Eye (tissue), 1 donor: ENCODE measurements around the gene DACH2.
"Not testable (repeated sequence)": the region's sequence is repeated elsewhere in the genome, so short reads cannot be mapped to it uniquely, and the experiment has no call there.

ENCODE experiments used
- DNase-seq: peaks from one replicate; pipeline ENCODE4 v3.0.0-alpha.2; 2015

Gene DACH2

DNA sequence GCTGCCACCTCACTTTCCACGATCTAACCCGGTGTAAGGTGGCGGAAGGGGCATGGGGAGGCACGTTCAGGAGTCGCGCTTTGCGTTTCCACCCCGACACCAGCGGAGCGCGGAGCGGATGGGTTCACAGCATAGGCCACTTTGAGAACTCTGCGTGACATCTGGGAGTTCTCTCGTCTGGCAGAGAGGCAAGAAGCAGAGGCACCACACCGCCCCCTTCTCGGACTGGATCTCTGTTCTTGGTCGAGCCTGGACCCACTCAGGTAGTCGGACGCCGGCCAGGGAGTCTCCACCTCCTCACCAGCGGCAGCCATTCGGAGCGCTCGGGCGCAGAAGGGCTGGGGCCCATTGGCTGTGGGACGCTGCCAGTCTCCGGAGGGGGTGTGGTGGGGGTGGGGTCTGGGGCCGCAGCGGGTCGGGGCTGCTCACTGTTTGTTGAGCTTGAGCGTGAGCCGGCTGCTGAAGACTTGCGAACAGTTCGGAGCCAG, at the start of gene DACH2:
Gene DACH2, plus strand, starts transcription at position 428 of the 488 bp plus-strand sequence.
- DNase-seq: peak; percentile 90

DNA sequence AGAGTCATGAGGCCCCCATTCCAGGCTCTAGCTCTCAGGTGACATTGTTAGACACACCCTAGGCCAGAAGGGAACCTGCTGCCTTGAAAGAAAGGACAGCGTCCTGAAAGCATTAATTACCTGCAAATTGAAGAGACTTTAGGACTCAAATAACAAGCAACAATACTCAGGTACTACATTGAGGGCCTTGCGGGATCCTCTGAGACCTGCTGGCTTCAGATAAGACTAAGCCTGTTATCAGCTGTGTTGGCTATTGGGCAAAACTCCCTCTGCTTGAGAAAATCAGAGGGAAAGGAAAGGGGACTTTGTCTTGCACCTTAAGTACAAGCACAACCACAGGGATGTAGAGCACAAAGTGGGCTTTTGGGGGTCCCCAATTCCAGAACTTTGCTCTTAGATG, 45.9 kb upstream of the DACH2 start:
- no peak for DNase-seq

DNA sequence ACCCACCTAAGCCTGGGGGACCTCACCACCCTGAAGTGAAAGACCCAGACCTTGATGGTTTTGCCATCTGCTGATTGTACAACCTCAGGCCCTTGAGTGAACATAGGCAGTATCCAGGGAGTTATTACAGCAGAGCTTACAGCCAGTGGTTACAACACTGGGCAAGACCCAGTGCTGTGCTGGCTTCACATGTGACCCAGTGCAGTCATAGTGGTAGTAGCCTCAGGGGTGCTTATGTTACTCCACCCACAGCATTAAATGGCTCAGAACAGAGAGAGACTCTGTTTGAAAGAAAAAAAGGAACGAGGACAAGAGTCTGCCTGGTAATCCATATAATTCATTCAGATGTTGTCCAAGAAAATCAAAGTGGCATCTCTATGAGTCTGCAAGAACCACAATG, 45.2 kb upstream of the DACH2 start:
- no peak for DNase-seq

DNA sequence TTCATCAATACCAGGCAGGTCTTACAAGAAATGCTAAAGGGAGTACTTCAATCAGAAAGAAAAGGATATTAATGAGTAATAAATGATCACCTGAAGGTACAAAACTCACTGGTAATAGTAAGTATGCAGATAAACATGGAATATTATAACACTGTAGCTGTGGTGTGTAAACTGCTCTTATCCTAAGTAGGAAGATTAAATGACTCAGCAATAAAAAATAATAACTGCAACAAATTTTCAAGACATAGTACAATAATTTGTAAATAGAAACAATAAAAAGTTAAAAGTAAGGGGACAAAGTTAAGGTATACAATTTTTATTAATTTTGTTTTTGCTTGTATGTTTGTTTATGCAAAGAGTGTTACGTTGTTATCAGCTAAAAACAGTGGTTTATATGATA, 43.7 kb upstream of the DACH2 start:
- no peak for DNase-seq

DNA sequence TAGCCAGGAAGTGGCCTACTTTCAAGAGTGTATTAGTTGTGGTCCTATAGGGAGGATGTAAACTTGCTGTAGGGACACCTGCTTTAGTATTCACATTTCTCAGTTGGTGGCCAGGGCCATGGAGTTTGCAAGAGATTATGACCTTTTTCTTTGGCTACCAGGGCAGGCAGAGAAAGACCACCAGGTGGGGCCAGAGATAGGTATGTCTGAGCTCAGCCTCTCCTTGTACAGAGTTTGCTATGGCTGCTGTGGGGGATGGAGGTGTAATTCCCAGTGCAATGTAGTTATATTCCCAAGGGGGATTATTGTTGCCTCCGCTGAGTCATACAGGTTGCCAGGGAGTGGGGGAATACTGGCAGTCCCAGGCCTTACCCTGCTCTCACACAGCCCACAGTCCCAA, 26.3 kb upstream of the DACH2 start:
- no peak for DNase-seq

DNA sequence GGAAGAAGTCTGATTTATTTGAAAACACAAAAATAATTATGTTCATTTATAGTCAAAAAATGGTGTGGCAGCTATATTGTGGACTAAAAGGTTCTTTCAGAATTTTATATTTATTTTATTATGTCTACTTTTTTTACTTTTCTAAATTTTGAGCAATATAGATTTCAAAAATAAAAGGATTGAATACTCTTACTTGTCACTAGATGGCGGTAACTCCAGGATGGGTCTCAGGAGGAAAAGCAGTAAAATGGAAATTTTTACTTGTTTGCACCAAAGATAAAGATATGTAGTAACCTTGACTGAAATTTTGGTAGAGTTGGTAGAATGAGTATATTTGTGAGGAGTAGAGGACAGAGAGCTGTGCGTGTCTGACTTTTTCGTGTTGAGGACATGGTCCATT, 14.5 kb upstream of the DACH2 start:
- DNase-seq: peak; percentile 18

DNA sequence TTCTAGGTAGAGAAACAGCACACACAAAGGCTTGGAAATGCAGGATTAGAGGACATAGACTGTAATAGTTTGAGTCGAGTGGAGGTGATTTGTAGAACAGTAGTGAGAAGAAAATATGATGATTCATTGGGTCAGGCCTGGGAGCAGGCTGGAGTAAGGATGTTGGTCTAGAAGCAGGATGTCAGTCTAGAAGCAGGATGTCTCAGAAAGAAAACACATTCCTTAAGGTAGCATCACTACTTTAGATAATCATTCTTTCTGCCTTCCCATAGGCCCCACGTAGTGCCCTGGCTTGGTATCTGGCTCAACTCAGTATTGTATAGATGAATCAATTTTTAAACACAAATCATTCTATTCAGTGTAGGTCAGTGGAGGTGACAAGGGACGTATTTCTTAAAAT, 11.2 kb upstream of the DACH2 start:
- DNase-seq: no peak

DNA sequence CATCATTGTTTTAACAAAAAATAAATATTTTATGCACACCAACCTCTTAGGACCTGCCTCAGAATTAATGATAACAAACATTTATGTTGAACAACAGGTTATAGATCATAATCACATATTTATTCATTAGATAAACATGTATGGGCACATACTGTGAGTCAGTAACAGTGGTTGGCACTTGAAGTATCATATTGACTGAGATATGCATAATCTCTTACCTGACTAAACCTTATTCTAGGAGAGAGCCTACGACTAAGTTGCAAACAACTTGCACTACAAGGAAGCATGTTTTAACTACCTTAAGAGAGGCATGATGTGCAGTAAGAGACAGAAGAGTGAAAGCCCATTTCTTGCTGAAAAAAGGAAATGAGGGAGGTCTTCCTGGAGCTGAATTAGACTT, 6.5 kb upstream of the DACH2 start:
- no peak for DNase-seq

DNA sequence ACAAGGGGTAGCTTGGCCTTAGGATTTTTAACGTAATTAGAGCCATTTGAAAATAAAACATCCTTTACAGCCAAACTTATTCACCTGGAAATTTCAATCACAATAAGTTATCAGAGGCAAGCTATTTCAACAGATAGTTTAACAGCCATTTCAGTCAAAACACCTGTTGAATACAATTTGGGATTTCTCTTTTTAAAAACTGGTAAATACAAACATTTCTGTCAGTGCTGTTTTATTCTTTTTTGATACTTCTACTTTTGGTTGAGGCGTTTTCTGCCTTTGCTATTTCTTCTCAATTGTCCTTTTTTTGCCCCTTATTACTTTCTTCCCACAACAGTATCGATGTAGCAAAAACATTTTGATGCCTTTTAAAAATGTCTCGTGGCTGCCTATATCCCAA, 2.1 kb upstream of the DACH2 start:
- no peak for DNase-seq

DNA sequence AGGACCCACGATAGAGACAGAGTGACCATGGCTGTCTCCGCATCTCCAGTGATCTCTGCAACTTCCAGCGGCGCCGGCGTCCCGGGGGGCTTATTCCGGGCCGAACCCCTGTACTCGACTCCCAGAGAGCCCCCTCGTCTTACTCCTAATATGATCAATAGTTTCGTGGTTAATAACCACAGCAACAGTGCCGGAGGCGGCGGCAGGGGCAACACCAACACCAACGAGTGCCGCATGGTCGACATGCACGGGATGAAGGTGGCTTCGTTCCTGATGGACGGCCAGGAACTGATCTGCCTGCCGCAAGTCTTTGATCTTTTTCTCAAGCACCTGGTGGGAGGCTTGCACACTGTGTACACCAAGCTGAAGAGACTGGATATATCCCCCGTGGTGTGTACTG, 343 bp downstream of the DACH2 start:
- peak; percentile 50 for DNase-seq

DNA sequence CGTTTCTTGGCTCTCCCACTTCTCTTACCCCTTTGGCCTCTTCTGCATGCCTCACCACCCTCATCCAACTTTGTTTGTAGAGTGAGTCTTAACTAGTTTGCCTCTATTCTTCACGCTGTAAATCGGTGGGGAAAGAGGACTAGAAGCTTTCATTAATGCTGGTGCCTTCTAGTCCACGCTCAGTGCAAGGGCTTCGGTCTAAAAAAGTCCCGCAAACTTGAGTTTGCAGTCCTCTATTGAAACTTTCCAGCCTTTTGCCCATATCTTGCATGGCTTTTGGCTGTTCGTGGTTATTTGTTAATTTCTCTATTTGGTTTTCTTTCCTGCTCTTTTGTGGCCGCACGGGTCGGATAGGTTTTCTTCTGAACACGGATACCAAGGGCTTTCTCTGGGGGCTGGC, 868 bp downstream of the DACH2 start:
- peak; percentile 53 for DNase-seq

DNA sequence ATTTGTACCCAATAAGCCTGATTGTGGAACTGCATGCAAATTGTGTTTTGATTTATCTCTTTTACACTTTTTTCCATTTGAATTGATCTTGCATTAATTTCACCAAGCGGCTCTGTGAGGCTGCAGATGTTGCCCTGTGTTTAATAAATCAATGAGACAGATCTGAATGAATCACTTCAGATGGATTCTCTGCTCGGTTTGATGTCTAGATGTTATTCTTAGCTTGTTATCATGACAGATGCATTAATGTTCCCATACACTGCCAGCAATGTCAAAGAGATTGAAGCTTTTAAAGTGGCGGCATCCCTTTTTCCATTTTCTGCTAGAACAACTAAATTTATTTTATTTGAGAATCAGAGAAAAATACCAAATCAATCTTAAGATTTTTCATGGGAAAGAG, 6.3 kb downstream of the DACH2 start:
- DNase-seq: peak; percentile 33

DNA sequence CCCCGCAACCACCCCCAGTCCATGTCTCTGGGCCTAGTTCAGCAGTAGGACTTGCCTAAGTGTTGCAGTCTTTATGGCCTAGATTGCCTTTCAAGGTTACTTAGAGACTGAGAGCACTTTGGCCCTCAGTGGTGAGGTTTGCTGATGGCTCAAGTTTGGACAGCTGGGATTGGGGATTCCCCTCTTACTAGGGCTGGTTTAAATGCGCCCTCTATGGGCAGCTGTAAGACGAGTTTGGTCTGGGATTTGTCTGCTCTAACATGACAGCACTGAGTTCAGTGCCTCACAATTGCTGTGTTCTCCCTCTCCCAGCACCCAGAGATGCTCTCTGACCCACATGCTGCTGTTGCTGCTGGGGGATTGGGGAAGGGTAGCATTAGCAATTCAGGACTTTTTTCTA, 23.1 kb downstream of the DACH2 start:
- peak; percentile 13 for DNase-seq

DNA sequence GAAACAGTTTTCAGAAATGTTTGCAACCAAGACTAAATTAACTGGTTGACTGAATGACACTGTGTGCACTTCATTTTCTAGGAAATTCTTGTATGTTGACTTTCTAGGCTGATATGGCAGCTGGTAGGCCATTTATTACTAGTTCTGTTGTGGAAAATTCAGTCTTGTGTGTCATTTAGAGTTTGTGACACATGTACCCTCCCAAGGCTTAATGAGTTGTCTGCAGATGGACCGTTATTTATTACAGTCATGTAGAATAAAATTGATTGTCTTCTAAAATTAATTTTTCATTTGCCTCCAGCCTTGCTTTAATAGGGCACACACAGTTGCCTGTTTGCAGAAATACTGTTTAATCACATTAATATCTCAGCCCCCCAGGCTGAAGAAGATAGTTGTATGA, 30.7 kb downstream of the DACH2 start:
- no peak for DNase-seq

DNA sequence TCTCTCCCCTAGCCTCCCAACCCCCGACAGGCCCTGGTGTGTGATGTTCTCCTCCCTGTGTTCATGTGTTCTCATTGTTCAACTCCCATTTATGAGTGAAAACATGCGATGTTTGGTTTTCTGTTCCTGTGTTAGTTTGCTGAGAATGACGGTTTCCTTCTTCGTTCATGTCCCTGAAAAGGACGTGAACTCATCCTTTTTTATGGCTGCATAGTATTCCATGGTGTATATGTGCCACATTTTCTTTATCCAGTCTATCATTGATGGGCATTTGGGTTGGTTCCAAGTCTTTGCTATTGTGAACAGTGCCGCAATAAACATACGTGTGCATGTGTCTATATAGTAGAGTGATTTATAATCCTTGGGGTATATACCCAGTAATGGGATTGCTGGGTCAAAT, 33.1 kb downstream of the DACH2 start:
- DNase-seq: not testable (repeated sequence)

DNA sequence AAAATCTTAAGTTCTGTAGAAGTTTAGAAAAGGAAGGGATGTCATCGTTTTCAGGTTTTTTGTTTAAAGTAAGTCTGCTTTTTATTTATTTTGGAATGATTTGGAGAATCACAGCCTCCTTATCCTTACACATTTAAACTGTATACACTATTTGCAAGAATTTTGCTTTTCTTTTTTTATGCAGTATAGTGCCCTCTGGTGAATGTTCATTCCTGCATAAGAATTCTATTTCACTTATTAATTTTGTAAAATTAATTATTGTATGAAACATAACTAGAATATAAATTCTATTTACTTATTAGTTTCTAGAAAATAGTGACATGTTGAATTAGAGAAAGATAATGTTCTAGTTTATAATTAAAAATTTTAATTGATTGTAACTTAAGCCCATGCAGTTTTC, 44.6 kb downstream of the DACH2 start:
- no peak for DNase-seq

DNA sequence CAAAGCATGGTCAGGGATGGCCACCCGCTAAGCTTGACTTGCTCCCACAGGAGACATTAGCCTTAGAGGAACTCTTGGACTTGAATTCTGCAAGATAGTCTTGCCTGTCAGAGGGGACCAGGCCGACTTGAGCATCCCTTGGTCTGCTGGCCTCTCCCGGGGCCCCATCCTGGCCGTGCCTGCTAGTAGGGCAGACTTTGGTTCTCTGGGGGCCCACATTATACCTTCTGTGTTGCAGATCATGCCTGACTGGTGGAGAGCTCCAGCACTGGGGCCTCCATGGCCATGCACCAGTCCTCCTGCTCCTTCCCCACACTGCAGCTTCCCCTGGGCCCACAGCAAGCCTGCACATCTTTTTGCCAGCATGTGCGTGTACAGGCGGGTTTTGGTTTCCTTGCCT, 46.5 kb downstream of the DACH2 start:
- DNase-seq: no peak

DNA sequence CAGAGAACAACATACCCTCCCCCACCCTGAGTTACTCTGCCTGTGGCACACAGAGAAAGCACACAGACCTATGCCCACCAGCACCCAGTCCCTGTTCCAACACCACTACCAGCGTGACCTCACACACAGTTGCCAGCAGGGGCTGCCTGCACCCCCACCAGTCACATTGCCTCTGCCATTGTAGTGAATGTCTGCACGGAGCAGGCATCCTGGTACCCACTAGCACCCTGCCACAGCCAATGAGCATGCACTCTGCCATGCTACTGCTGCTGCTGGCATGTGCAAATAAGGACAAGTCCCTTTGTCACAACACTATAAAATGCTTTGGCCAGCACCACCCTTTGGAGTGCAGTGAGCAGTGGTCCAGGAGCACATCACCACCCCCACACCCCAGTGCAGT, 47.1 kb downstream of the DACH2 start:
- DNase-seq: no peak

DNA sequence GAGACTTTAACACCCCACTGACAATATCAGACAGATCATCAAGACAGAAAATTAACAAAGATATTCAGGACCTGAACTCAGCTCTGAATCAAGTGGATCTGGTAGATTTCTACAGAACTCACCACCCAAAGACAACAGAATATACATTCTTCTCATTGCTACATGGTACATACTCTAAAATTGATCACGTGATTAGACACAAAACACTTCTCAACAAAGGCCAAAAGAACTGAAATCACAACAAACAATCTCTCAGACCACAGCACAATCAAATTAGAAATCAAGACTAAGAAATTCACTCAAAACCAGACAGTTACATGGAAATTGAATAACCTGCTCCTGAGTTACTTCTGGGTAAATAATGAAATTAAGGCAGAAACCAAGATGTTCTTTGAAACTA, 49.6 kb downstream of the DACH2 start:
- no peak for DNase-seq

DNA sequence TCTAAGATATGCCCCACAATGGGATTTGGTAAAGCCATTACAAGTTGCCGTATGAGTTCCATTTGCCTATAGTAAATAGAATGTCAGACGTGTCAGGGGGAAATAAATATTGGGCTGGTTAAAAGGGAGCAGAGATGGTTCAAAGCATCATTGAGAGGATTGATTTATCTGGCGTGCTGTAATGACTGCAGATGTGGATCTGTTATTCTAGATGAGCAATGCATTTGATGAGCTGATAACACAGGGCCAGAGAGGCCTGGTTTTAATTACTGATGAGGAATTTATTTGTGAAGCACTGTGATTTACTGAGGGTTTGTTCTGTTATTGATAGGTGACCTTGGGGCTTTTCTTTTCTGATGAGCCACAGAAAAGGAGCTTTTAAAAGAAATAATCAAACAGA, 62.5 kb downstream of the DACH2 start:
- DNase-seq: no peak

DNA sequence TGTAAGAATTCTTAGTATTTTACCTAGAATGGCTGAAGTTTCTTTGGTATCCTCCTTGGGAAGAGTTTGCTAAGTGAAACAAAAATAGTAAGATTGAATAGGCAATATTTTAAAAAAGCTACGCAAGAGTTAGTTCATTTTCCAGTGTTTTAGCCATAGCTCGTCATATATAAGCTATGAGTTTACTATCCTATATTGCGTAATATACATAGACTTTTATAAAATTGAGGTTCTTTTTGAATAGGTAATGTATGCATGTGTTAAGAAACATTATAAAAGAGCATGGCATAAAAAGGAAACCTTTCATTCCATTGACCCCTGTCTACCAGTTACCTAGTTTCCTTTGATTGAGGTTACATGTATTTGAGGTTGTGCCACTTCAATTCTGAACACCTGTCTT, 67.0 kb downstream of the DACH2 start:
- no peak for DNase-seq

DNA sequence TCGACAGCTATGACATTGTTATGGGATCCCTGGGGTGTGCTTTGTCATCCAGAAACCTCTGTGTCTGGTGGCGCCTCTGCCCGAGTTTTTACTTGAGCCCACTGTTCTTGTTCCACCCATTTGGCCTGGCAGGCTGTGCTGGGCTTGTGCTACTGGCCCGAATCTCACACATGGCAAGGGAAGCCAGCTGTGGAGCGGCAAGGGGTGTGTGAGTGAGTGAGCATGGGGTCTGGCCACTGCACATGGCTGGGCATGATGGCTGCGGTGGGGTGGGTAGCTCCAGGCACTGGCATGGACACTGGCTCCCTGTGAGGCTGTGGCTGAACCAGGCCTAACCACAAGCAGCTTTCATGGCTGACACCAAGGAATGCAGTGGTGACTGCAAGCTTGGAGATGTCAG, 89.2 kb downstream of the DACH2 start:
- DNase-seq: no peak

DNA sequence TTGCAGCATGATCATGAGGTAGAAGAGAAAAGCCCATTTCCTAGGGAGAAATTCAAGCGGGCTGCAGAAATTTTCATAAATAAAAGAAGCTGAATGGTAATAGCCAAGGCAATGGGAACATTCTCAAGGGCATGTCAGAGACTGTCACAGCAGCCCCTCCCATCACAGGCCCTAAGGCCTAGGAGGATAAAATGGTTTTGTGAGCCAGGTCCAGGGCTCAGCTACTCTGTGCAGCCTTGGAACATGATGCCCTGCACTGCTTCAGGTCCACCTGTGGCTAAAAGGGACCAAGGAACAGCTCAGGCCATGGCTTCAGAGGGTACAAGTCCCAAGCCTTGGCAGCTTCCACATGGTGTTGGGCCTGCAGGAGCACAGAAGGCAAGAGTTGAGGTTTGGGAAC, 93.3 kb downstream of the DACH2 start:
- no peak for DNase-seq

DNA sequence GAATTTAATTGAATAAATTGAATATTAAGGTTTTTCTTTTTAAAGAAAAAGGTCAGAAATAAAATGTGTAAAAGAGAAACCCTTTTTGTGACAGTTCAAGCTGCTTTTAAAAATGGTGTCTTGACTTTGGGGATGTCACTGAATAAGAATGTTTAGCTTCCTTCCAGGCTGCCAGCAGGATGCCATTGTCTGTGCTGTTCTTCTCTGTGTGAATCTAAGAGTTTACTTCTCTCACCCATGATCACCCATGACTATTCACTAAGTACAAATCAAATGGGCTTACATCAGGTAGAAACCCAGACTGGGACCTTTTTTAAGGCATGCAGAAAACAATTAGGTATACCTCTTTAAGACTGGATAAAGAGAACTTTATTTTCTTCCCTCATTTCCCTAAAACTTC, 115.3 kb downstream of the DACH2 start:
- DNase-seq: no peak

DNA sequence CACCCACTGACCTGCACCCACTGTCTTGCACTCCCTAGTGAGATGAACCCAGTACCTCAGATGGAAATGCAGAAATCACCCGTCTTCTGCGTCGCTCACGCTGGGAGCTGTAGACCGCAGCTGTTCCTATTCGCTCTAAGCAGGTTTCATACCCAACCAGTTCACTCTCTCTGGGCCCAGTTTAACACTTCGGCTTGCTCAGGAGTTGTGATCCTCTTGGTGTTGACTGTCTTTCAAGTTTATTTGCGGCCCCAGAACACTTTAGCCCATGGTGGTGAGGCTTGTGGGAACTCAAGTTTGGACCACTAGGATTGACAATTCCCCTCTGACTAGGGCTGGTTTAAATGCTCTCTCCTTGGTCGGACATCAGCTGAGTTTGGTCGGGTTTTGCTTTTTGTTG, 147.0 kb downstream of the DACH2 start:
- no peak for DNase-seq

DNA sequence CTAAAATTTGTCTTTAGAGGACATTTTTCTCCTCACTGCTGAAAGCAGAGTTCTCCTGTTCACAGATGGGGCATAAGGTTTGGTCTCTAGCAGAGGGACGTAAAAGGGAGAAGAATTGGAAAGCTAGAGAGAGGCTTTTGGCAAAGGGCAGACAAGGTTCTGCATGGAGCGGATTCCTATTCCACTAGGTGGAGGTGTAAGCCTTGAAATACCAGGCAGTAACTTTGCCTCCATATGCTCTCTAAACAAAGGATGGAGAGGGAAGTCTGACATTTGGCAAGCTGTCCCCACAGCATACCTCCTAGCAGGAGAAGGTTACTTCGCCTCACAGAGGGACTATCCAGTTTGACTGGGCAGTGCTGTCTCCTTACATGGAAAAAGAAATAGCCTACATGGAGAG, 174.7 kb downstream of the DACH2 start:
- DNase-seq: no peak
